HFF-Myc (cell line): Measurements from ENCODE around the gene LRRC39.

ENCODE experiments used
- DNase-seq: peaks from one replicate; pipeline ENCODE4 v3.0.0-alpha.2; 2011; ENCODE audit warnings: low read depth; ENCODE audit errors: extremely low read depth
- H3K4me3 ChIP-seq: replicated peaks from 2 replicates; pipeline ENCODE4 v1.5.1; 2011; ENCODE audit warnings: low read depth, mild to moderate bottlenecking, control low read depth, low read length
- TF ChIP-seq, protein P1 (sequence below): IDR thresholded peaks from 2 replicates; pipeline ENCODE4 v1.5.1; 2012; ENCODE audit warnings: mild to moderate bottlenecking, low read depth, low read length, control low read depth; ENCODE audit errors: missing control alignments

LRRC39 gene

GRCh38 chr1:100178091-100178490 is at the start of gene LRRC39:
LRRC39 (minus strand) TSS chr1:100178256; CDS start chr1:100168516, 9,740 bp downstream.
- DNase-seq, result no peak
- TF ChIP-seq, protein P1, sequence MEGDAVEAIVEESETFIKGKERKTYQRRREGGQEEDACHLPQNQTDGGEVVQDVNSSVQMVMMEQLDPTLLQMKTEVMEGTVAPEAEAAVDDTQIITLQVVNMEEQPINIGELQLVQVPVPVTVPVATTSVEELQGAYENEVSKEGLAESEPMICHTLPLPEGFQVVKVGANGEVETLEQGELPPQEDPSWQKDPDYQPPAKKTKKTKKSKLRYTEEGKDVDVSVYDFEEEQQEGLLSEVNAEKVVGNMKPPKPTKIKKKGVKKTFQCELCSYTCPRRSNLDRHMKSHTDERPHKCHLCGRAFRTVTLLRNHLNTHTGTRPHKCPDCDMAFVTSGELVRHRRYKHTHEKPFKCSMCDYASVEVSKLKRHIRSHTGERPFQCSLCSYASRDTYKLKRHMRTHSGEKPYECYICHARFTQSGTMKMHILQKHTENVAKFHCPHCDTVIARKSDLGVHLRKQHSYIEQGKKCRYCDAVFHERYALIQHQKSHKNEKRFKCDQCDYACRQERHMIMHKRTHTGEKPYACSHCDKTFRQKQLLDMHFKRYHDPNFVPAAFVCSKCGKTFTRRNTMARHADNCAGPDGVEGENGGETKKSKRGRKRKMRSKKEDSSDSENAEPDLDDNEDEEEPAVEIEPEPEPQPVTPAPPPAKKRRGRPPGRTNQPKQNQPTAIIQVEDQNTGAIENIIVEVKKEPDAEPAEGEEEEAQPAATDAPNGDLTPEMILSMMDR, result no peak
- H3K4me3 ChIP-seq, result no peak within 1 kb of the TSS

GRCh38 chr1:100222428-100222827 is 44.4 kb upstream of the LRRC39 start:
- DNase-seq, result no peak
- TF ChIP-seq, protein P1, result no peak
- no peak overlapping the region for H3K4me3 ChIP-seq

DNA sequence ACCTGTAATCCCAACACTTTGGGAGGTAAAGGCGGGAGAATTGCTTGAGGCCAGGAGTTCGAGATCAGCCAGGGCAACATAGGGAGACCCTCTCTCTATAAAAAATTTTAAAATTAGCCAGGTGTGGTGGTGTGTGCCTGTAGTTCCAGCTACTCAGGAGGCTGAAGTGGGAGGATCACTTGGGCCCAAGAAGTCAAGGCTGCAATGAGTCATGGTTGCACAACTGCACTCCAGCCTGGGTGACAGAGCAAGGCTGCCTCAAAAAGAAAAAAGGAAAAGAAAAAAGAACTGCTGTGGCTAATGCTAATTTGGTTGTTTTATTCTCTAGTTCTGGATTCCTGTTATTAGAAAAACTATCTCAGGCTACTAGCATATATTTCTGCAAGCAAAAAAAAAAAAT is 41.8 kb upstream of the LRRC39 start:
- TF ChIP-seq, protein P1, result no peak
- DNase-seq, result no peak

DNA sequence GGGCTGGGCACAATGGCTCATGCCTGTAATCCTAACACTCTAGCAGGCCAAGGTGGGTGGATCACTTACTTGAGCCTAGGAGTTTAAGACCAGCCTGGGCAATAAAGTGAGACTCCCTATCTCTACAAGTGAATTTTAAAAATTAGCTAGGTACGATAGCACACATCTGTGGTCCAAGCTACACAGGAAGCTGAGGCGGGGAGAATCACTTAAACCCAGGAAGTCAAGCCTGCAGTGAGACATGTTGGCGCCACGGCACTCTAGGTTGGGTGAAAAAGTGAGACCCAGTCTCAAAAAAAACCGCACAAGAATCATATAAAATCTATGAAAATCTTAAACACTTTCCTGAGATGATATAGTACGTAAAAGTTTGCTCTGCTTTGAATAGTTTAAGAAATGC is 41.4 kb upstream of the LRRC39 start:
- TF ChIP-seq, protein P1, result no peak
- no peak overlapping the region for H3K4me3 ChIP-seq

More for the DNA sequence above, 41.8 kb upstream of the LRRC39 start:
- no peak overlapping the region for H3K4me3 ChIP-seq

GRCh38 chr1:100217834-100218233 is 39.8 kb upstream of the LRRC39 start:
- H3K4me3 ChIP-seq, result no peak overlapping the region
- no peak for DNase-seq
- TF ChIP-seq, protein P1, result no peak

More for the DNA sequence above, 41.4 kb upstream of the LRRC39 start:
- no peak for DNase-seq

GRCh38 chr1:100215101-100215500 is 37.0 kb upstream of the LRRC39 start:
- H3K4me3 ChIP-seq, result no peak overlapping the region
- no peak for DNase-seq
- TF ChIP-seq, protein P1, result no peak

GRCh38 chr1:100213141-100213540 is 35.1 kb upstream of the LRRC39 start:
- no peak overlapping the region for H3K4me3 ChIP-seq
- TF ChIP-seq, protein P1, result no peak

More at GRCh38 chr1:100213141-100213540, 35.1 kb upstream of the LRRC39 start:
- no peak for DNase-seq
